ENCODE measurements around the gene DNAAF5. TPM values are rescaled to one million over a fixed set of nuclear protein-coding genes. Genes with fewer than 3 reads are reported as not detected.
A peak's percentile ranks its signal among the peaks of the same experiment; 100 is the strongest.

Gene DNAAF5
- polyA plus RNA-seq, 4 donors: 29.2 to 45.5 (median 36.3) TPM

DNA sequence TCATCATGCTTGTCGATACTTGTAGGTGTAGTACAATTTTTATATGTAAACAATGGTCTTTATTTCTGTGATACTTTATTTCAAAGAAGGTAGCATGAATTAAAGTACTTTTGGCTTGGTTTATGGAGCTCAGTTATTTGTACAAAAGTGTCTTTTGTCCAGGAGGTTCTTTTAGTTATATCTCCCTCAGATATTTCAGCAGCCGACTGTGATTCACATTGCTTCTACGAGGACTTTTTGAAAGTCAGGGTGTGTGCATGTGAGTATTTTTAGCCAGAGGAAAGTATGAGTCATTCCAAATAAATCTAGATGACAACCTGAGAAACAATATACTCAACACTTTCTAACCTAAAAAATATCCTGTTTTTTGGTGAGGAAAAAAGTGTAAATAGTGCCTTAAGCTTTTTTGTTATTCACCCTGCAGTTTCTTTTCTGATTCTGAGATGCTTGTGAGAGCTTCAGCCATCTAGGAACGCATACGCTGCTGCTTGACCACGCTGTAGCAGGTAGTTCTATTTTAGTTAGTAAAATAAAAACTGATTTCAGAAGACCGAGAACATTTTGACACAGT is 105.2 kb downstream of the DNAAF5 start:
- DNase-seq (ENCODE audit: low read depth in 4 of 4, low spot score in 2 of 4): peak in 2 of 4 donors; percentile 44 to 50

DNA sequence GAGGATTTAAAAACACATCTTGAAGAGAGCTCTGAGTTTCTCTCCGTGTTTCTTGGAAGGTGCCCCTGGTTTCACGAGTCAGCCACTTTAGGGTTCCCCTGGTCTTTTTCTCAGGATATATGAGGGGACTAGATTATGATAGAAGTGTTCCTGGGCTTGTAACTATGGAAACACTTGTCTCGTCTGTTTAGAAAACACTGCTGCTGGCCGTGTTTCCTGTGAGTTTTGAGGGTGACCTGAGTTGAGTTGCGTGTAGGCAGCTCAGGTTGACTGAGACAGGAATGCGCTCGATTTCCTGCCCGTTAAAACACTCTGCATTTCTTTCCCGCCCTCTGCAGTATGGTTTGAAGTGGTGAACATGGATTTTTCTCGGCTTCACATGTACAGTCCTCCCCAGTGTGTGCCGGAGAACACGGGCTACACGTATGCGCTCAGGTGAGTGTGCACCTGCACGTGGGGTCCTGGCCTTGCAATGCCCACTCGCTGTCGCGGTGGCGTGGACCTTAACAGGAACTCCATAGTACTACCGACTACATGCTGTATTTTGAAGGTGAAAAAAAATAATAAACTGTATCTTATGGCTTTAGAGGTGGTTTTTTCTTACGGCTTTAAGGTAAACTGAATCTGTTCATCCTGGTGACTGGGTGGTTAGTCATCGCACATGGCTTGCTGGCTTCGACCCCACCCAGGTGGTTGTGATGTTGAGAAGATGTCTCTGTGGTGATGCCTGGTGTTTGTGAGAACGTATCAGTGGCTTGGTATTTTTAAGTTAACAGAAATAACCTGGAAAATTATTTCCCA is 105.9 kb downstream of the DNAAF5 start, which contains the start of gene SUN1:
Gene SUN1, plus strand, starts transcription at position 310 of the 801 bp plus-strand sequence. Its CDS starts 49 bp downstream, at position 359.
- DNase-seq (ENCODE audit: low read depth in 4 of 4, low spot score in 2 of 4): peak in 1 of 4 donors; percentile 34

DNA sequence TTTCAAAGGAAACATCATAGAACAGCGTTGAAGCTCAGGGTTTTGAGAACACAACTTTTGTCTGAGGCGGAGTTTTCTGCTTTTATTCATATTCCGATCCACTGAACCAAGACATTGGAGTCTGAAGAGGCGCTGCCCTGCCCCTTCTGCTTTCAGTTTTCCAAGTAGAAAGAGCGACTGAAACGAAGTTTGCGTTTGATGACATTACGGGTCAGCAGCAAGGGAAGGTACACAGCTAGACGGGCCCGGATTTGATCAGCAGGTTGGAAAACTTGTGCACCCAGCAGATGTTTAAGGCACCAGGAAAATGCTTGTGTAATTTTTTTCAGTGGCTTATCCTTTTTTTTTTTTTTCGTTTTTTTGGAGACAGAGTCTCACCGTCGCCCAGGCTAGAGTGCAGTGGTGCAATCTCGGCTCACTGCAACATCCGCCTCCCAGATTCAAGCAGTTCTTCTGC is 106.5 kb downstream of the DNAAF5 start:
- no peak for DNase-seq (ENCODE audit: low read depth in 4 of 4, low spot score in 2 of 4)

DNA sequence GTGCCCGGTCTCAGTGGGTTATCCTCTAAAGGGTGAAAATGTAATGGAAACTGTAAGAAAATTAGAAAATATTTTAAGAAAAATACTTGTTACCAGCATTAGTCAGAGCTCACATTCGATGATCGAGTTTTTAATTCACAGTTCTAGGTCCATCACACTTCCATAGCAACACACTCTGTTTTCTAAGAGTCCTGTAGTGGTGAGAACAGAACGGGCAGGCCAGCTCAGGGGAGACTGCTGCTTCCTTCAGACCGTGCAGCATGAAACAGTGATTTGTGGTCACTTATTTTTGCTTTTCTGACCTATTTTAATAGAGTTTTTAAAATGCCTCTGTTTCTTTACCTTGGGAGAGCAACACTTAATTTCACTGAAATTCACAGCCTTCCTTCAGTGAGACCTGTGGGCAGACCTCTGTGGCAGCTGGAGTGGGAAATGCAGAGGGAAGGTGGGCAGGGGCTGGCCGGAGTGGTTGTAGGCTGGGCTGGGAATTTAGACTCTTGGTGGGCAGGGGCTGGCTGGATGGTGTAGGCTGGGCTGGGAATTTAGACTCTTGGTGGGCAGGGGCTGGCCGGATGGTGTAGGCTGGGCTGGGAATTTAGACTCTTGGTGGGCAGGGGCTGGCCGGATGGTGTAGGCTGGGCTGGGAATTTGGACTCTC is 107.2 kb downstream of the DNAAF5 start:
- no peak for DNase-seq (ENCODE audit: low read depth in 4 of 4, low spot score in 2 of 4)

DNA sequence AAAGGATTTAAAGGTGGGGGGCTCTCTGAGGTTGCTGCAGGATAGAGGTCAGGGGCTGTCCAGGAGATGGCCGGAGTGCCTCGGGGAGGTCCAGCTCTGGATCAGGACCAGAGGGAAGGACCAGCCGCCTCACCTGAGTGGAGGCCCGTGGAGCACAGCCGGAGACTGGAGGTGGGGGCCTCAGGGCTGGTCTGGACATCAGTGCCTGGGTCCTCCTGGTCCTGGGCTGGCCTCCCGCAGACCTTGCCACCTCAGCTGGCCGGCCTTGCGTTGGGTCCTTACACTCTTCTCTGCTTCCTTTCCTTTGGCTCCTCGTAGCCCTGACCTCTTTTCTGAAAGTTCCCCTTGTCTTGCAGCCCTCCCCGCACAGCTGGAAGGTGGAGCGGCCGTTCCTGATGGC is 107.8 kb downstream of the DNAAF5 start:
- no peak for DNase-seq (ENCODE audit: low read depth in 4 of 4, low spot score in 2 of 4)

GRCh38 chr7:835021-835420 is 108.5 kb downstream of the DNAAF5 start:
- no peak for DNase-seq (ENCODE audit: low read depth in 4 of 4, low spot score in 2 of 4)

DNA sequence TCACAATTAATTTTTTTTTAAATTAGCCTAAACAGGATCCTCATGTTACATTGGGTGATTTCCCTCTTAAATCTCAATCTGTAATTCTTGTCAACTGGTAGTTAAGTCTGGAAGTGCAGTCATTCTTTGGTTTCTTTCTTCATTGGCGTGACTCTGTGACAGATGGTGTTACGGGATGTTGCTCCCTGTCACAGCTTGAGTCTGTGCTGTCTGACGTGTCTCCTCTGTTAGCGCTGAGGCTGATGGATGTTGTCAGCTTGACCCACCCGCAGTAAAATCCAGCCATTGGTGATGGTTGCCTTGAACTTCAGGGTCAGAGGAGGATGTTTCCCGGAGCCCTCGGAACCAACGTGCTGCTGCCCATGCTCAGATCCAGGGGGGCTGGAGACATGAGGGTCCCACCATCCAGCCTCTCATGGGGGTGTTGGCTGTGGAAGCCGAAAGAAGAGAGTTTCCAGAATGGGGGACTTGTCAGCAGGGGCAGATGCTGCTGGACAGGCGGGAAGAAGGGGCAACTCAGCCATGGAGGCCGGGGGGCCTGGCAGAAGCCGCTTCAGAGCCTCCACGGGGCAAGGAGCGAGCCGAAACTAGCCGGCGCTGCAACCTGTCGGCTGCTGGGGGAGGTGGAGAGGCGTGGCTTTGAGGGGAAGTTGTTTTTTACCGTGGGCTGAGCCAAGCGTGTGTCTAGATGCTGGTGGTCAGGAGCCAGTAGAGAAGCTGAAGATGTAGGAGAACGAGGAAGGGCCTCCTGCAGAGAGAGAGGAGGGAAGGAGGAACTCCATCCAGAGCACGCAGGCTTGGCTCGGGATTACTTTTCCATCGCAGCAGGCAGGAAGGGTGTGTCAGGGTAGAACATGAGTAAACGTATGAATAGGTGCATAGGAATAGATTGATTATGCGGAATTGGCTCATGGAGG is 109.2 kb downstream of the DNAAF5 start:
- no peak for DNase-seq (ENCODE audit: low read depth in 4 of 4, low spot score in 2 of 4)

Other genes starting within 250 kb of the DNAAF5 start
- gene PDGFA, start 206.9 kb upstream of the DNAAF5 start, polyA plus RNA-seq (ENCODE audit: insufficient read length in 4 of 4): 10 to 100 TPM; 44.5 to 57.8 (median 50.3) TPM
- gene PRKAR1B, start 582 bp downstream of the DNAAF5 start, polyA plus RNA-seq (ENCODE audit: insufficient read length in 4 of 4): 10 to 100 TPM; 39.3 to 48.7 (median 42.8) TPM
- gene SUN1, start 105.8 kb downstream of the DNAAF5 start, polyA plus RNA-seq (ENCODE audit: insufficient read length in 4 of 4): 100 to 1,000 TPM; 107 to 191 (median 147) TPM
- 10 to 100 TPM; 29.7 to 67.4 (median 51.2) TPM for gene GET4, start 149.9 kb downstream of the DNAAF5 start, polyA plus RNA-seq (ENCODE audit: insufficient read length in 4 of 4)
- gene ADAP1, start 228.0 kb downstream of the DNAAF5 start, polyA plus RNA-seq (ENCODE audit: insufficient read length in 4 of 4): 10 to 100 TPM; 11.5 to 22.3 (median 18.5) TPM
- gene COX19, start 248.8 kb downstream of the DNAAF5 start, polyA plus RNA-seq (ENCODE audit: insufficient read length in 4 of 4): 10 to 100 TPM; 10.3 to 17.0 (median 14.8) TPM